Myocyte (in vitro differentiated cells): ENCODE data around the gene SYNGR3. TPM values are rescaled to one million over a fixed set of nuclear protein-coding genes. Genes with fewer than 3 reads are reported as not detected.

Experiments used
- DNase-seq: peaks from one replicate; pipeline ENCODE4 v3.0.0-alpha.2; 2012; ENCODE audit warnings: low read depth
- total RNA-seq: library from RNA; depleted of rRNA; stranded (reverse); fragments of >200 nt; gene quantifications from 2 replicates; pipeline ENCODE4 v1.2.3, GENCODE V29; 2014

Gene SYNGR3
- total RNA-seq, 1 donor from 2014 or later = 0.51 TPM

DNA sequence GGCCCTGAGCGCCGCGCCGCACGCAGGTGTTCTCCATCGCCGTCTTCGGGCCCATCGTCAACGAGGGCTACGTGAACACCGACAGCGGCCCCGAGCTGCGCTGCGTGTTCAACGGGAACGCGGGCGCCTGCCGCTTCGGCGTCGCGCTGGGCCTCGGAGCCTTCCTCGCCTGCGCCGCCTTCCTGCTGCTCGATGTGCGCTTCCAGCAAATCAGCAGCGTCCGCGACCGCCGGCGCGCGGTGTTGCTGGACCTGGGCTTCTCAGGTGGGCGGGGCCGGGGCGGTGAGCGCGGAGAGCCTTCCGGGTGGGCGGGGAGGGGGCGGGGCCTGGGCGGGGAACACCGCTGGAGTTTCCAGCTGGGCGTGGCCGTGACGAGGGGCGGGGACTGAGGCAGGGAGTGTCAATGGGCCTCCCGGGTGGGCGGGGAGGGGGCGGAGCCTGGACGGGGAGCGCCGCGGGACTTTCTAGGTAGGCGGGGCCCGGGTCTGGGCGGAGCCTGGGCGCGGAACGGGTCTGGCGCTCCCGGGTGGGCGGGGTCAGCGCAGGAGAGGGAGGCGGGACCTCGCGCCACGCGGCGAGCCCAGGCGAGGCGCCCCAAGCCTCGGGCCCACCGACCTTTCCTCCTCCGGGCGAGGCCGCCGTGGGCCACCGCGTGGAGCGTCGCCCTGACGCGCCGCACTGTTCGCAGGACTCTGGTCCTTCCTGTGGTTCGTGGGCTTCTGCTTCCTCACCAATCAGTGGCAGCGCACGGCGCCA is 2.4 kb downstream of the SYNGR3 start:
- DNase-seq = peak; percentile 71

DNA sequence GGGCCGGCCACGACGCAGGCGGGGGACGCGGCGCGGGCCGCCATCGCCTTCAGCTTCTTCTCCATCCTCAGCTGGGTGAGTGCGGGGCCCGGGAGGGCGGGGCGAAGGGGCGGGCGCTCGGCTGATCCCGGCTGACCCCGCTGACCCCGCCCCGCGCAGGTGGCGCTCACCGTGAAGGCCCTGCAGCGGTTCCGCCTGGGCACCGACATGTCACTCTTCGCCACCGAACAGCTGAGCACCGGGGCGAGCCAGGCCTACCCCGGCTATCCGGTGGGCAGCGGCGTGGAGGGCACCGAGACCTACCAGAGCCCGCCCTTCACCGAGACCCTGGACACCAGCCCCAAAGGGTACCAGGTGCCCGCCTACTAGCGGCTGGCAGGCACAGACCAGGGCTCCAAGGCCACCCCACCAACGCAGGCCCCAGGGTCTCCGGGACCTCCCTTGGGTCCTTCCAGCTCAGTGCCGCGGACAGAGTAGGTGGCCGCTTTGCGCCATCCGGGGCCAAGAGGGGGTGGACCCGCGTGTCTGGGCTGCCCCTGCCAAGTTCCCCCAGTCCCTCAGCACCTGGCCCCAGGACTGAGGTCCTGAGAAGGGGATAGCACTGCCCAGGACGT is 3.0 kb downstream of the SYNGR3 start:
- DNase-seq = no peak

- DNase-seq = no peak
Measured at GRCh38 chr16:1993731-1994131, 4.0 kb downstream of the SYNGR3 start.

- DNase-seq = no peak
Measured at GRCh38 chr16:1997494-1998359, 8.0 kb downstream of the SYNGR3 start.

GRCh38 chr16:1998360-1998835 is 8.6 kb downstream of the SYNGR3 start:
- DNase-seq = no peak

- no peak for DNase-seq
Measured at GRCh38 chr16:1998852-1999801, 9.4 kb downstream of the SYNGR3 start.

DNA sequence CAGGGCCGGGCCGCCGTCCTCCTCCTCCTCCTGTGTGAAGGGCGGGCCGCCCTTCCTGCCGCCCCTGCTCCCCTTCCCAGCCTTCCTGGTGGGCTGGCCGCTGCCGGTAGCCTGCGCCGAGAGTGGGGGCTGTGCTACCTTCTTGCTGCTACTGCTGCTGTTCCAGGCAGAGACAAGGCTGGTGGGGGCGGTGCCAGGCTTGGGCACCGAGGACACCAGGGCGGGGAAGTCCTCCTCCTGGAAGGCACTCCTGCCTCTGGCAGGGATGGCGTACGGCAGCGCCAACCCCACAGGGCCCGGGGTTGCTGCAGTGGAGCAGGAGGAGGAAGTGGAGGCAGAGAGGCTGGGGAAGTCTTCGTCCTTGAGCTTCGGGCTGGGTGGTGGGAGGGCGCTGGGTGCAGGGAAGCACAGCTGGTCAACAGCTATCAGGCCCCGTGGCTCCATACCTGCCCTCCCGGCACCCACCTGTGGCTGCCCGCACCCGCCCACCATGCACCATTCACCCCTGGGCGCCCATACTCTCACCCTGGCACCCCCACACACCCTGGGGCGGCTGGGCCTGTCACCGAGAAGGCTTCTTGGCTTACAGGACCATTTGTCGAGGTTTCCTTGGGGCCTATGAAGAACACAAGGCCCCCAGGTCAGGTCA is 10.2 kb downstream of the SYNGR3 start:
- no peak for DNase-seq

DNA sequence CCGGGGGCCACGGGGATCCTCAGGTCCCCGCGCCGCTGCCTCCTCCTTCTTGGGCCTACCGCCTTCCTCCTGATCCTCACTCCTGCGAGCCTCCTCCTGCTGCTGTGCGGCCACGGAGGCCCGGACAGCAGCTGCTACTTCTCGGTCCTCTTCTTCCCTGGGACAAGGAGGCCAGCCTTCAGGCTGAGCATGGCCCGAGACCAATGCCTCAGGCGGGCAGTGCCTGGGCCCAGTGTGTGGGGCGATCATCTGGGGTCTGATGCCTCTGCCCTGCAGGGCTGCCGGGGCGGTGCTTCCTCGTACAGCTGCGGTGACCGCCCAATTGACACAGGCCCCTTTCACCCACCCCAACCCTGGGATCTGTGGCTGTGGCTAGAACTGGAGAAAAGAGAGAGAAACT is 11.3 kb downstream of the SYNGR3 start:
- no peak for DNase-seq

- no peak for DNase-seq
Measured at GRCh38 chr16:2001456-2002355, 11.9 kb downstream of the SYNGR3 start.

DNA sequence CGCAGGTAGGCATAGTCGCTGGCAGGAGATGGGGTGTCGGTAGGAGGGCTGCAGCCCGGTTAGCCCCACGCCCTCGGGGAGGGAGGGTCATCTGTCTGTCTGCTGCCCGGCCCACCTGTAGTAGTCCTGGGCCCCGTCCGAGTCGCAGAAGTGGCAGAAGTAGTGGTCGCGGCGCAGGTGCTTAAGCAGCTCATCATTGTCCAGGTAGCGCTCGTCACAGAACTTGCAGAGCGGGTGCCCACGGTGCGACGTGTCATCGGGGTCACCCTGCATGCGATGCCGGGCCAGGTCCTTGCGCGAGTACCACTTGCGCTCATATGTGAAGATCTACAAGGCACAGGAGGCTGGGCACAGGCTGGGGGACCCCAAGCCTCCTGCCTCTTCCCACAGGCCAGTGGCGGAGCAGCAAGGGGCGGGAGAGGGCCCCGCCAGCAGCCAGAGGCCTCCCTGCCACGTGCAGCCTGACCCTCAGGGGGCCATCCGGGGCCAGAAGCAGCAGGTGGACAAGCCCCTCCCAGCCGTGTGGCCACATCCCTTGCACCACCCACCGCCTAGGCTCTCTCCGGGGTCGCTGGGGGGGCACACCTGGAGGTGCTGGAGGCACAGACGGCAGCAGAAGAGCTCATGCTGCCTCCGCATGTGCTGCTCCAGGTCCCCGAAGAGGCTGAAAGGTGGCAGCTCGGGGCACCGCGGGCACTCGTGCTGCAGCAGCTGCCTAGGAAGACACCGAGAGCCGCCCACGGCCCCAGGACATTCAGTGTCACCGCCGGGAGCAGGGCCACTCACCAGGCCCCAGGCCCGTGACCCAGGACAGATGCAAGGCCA is 12.8 kb downstream of the SYNGR3 start:
- peak; percentile 41 for DNase-seq

GRCh38 chr16:2003231-2003826 is 13.6 kb downstream of the SYNGR3 start:
- no peak for DNase-seq

DNA sequence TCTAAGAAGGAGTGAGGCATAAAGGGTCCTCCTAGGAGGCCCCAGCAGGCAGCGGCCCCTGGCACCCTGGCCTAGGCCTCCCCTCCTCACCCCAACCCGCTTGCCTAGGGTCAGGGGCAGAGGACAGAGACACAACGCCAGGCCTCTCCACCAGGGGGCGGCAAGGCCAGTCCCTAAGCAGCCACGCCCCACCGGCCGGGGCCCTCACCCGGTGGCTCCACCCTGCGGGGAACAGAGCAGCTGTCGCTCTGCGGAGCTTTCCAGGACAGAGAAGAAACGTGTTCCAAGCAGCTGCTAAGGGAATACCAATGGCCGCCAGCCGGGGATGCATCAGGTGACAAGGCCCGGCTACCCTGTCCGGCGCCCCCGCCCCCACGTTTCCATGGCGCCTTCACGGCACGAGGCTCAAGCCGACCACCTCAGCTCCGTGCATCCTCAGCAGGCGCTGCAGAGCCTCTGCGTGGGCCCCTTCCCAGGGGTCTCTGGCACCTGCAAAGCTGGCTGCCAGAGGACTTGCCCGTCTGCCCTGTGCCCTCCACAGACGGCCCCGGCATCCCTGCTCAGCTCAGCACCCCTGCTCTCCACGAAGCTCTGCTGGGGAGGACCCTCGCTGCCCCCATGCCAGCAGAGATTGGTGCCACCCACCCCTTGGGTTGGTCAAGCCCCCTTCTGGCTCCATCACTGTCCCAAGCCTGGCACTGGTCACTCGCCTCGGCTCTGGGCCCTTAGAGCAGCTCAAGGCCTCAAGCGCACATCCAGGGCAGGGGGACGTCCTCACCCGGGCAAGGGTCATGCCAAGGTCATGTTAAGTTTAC is 14.3 kb downstream of the SYNGR3 start:
- peak; percentile 99 for DNase-seq

DNA sequence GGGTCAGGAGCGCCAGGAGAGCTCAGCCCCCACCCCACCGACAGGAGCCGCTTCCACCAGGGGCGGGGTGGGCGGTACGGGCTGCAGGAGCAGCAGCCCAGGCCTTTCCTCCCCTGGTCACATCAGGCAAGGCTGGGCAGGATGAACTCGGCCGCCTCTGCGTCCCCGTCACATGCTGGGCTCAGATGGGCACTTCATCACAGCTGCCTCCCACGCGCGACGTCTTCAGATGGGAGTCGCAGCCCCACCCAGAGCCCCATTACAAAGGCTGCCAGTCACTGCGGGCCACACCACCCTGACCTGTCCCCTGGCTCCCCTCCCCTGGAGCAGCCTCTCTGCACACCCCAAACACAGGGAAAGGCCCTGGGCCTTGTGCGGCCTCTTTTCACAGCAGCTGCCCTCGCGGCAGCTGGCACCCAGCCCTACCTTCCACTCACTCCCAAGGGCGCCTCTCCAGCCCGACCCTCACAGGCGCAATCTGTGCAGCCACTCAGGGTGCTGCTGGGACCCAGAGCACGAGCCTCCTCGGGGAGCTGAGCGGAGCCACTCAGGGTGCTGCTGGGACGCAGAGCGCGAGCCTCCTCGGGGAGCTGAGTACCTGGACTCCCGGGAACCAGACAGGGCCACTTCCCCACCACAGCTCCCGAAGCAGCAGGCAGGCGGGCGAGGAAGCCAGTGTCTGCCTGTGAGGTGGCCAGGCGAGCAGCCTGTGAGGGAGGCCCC is 15.2 kb downstream of the SYNGR3 start:
- peak; percentile 66 for DNase-seq

DNA sequence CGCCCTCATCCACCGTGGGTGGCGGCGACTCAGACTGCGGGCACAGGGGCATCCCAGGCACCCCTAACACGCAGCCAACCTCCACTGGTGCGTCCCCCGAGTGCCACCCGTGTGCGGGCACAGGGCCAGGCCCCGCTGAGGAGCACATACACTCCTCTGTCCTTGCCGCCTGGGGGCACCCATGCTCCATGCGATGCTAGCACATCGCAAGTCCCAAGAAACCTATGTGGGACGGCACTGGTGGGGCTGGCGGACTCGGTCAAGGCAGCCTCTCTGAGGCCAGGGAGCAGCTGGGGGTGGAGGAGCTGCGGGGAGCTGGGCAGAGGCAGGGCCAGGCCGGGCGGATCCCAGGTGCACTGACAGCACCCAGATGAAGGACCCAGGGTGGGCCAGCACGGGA is 15.9 kb downstream of the SYNGR3 start:
- no peak for DNase-seq

DNA sequence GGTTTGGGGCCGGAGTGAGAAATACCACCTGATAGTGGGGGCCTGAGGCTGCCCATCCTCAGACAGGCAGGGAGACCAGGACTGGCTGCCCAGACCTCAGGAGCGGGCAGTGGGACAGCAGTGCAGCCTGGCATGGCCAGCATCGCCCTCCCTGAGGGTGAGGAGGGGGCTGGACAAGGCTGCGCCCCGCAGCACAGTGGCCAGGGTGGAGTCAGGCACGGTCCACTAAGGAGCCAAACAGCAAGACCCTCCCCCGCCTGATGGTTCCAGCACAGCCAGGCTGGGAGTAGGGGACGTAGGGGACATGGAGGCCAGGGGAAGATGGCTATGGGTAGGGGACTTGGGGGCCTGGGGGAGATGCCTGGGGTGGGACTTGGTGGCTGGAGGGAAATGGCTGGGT is 16.5 kb downstream of the SYNGR3 start:
- no peak for DNase-seq

- DNase-seq = no peak
Measured at GRCh38 chr16:2007081-2007836, 17.5 kb downstream of the SYNGR3 start.
